Neuronal stem cell (in vitro differentiated cells): ENCODE results near the gene MPPED1.

Source experiments
- DNase-seq: peaks from one replicate; pipeline ENCODE4 v3.0.0-alpha.2; 2013; ENCODE audit warnings: low spot score
- H2AFZ ChIP-seq: one replicate; pipeline ENCODE4 v1.6.1; 2013; ENCODE audit warnings: mild to moderate bottlenecking, low read length, inconsistent platforms
- H2AK5ac ChIP-seq: 2 replicates; pipeline ENCODE4 v1.6.1; 2013; ENCODE audit warnings: low read depth, mild to moderate bottlenecking, inconsistent platforms, low read length, moderate library complexity, mixed read lengths
- H2BK120ac ChIP-seq: 2 replicates; pipeline ENCODE4 v1.6.1; 2013; ENCODE audit warnings: low read depth, mild to moderate bottlenecking, inconsistent platforms, low read length, moderate library complexity, mixed read lengths
- H2BK12ac ChIP-seq: one replicate; pipeline ENCODE4 v1.6.1; 2013; ENCODE audit warnings: low read length, inconsistent platforms
- H2BK15ac ChIP-seq: 2 replicates; pipeline ENCODE4 v1.6.1; 2013; ENCODE audit warnings: mild to moderate bottlenecking, low read length, inconsistent platforms, mixed read lengths
- H2BK5ac ChIP-seq: one replicate; pipeline ENCODE4 v1.6.1; 2013; ENCODE audit warnings: inconsistent platforms, mild to moderate bottlenecking, low read length, moderate library complexity
- H3K14ac ChIP-seq: one replicate; pipeline ENCODE4 v1.6.1; 2013; ENCODE audit warnings: low read length, inconsistent platforms
- H3K18ac ChIP-seq: 2 replicates; pipeline ENCODE4 v1.6.1; 2013; ENCODE audit warnings: low read length, inconsistent platforms
- H3K23ac ChIP-seq: 2 replicates; pipeline ENCODE4 v1.6.1; 2013; ENCODE audit warnings: low read depth, mild to moderate bottlenecking, mixed read lengths, low read length, inconsistent platforms; ENCODE audit not compliant: poor library complexity
- H3K27ac ChIP-seq: replicated peaks from 3 replicates; pipeline ENCODE4 v1.5.1; 2013; ENCODE audit warnings: low read length, inconsistent platforms
- H3K27me3 ChIP-seq, 3 experiments: 2 replicates each; pipeline ENCODE4 v1.6.1; 2013; ENCODE audit warnings: low read length in 3 of 3, mild to moderate bottlenecking in 2 of 3, inconsistent platforms in 1 of 3, low read depth in 1 of 3, mixed read lengths in 1 of 3, moderate library complexity in 1 of 3; ENCODE audit not compliant: control insufficient read depth in 3 of 3, insufficient read depth in 3 of 3
- H3K36me3 ChIP-seq, 2 donors: replicated peaks in 1 of 2; 2 replicates each; pipeline ENCODE4 v1.6.1; 2013; ENCODE audit warnings: low read length in 2 of 2; ENCODE audit not compliant: control insufficient read depth in 2 of 2, insufficient read depth in 2 of 2
- H3K4ac ChIP-seq: 2 replicates; pipeline ENCODE4 v1.6.1; 2013; ENCODE audit warnings: inconsistent platforms, mild to moderate bottlenecking, low read length, moderate library complexity
- H3K4me1 ChIP-seq, 2 donors: 1 replicate in 1 of 2; 2 replicates in 1 of 2; pipeline ENCODE4 v1.6.1; 2013; ENCODE audit warnings: low read length in 2 of 2, low read depth in 1 of 2; ENCODE audit not compliant: control insufficient read depth in 2 of 2, insufficient read depth in 1 of 2
- H3K4me2 ChIP-seq: one replicate; pipeline ENCODE4 v1.6.1; 2013; ENCODE audit warnings: mild to moderate bottlenecking, low read length, inconsistent platforms; ENCODE audit not compliant: insufficient read depth, poor library complexity, severe bottlenecking
- H3K4me3 ChIP-seq, 2 donors: 2 replicates each; pipeline ENCODE4 v1.5.1; 2013; ENCODE audit warnings: low read length in 2 of 2, mild to moderate bottlenecking in 2 of 2, inconsistent platforms in 1 of 2, moderate library complexity in 1 of 2
- H3K79me1 ChIP-seq: one replicate; pipeline ENCODE4 v1.6.1; 2013; ENCODE audit warnings: low read depth, mild to moderate bottlenecking, inconsistent platforms, low read length, moderate library complexity
- H3K9ac ChIP-seq: one replicate; pipeline ENCODE4 v1.6.1; 2013; ENCODE audit warnings: mild to moderate bottlenecking, low read depth, low read length, inconsistent platforms; ENCODE audit not compliant: poor library complexity
- H3K9me3 ChIP-seq, 2 donors: replicated peaks in 1 of 2; 2 replicates each; pipeline versions ENCODE3 to v1.6.1; 2013; ENCODE audit warnings: low read length in 2 of 2, mild to moderate bottlenecking in 2 of 2, inconsistent platforms in 1 of 2, low read depth in 1 of 2, mixed read lengths in 1 of 2, moderate library complexity in 1 of 2; ENCODE audit not compliant: control insufficient read depth in 2 of 2, insufficient read depth in 1 of 2
- H4K8ac ChIP-seq: one replicate; pipeline ENCODE4 v1.6.1; 2013; ENCODE audit warnings: low read depth, mild to moderate bottlenecking, inconsistent platforms, low read length, moderate library complexity
- H4K91ac ChIP-seq: one replicate; pipeline ENCODE4 v1.6.1; 2013; ENCODE audit warnings: low read length, low read depth, mild to moderate bottlenecking, inconsistent platforms; ENCODE audit not compliant: poor library complexity
- WGBS, 2 donors: extraction: QIAGEN DNeasy Blood & Tissue Kit; methylation state at CpG; one replicate each; pipeline ENCODE4 v1.1.7; 2013; ENCODE audit warnings: missing lambda C conversion rate in 2 of 2, mixed read lengths in 1 of 2; ENCODE audit not compliant: insufficient read length in 2 of 2, insufficient replicate concordance in 1 of 2; ENCODE audit errors: extremely low coverage in 2 of 2; 5-methylcytosine and 5-hydroxymethylcytosine counted together

MPPED1 gene

DNA sequence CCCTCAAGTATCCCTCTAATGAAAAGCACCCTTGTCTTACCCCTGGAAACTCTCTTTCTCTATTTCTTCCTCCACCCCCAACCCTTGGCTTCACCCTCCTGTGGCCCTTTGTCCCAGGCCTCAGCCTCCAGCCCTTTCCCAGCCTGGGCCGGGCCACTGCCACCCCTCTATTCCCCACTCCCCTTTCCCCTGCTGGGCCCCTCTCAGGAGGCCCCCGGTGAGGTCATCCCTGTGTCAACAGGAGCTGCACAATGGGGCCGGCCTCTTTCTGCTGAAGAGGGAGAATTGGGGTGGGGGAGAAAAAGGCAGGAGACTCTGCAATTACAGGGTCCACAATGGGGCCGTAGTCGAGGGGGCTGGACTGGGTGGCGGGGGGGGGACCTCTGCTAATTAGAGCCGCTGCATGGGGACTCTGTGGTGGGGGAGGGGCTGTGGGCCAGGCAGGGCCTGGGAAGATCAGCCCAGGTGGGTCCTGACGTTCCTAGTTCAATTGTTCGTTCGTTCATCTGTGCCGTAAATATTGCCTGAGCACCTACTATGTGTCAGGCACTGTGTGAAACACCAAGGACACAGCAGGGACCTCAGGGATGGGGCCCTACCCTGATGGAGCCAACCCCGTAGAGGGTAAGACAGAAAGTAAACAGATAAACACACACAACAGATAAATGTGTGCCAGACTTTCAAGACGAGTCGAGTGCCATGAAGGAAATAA lies 18.5 kb upstream of the MPPED1 start:
- no peak overlapping the region for H3K4me3 ChIP-seq
- H3K18ac ChIP-seq: peak overlapping the region; percentile 84
- peak overlapping the region; percentile 7 for H2AK5ac ChIP-seq
- WGBS, 2 donors: no CpG with 5 or more reads among the region's 14 CpGs
- H3K4me2 ChIP-seq: no peak overlapping the region
- peak overlapping the region; percentile 70 for H3K27ac ChIP-seq
- peaks cover 0 to 2% of the 10 kb centered on the region in 2 donors for H3K9me3 ChIP-seq
- no peak for DNase-seq
- no peak overlapping the region for H2BK120ac ChIP-seq
- H2BK12ac ChIP-seq: peak overlapping the region; percentile 0
- peaks cover 0 to 19% of the 10 kb centered on the region in 2 donors for H3K4me1 ChIP-seq
- H3K27me3 ChIP-seq: peaks cover 0 to 20% (median 0%) of the 10 kb centered on the region in 3 experiments
- no peak overlapping the region for H4K8ac ChIP-seq
- no peak overlapping the region for H2AFZ ChIP-seq
- H3K23ac ChIP-seq: no peak overlapping the region
- no peak overlapping the region for H3K9ac ChIP-seq
- no peaks in the 10 kb centered on the region for H3K79me1 ChIP-seq
- no peak overlapping the region for H2BK5ac ChIP-seq
- H3K14ac ChIP-seq: no peak overlapping the region
- H3K4ac ChIP-seq: peak overlapping the region; percentile 68
- no peak overlapping the region for H2BK15ac ChIP-seq
- H3K36me3 ChIP-seq: no peaks in the 10 kb centered on the region
- no peak overlapping the region for H4K91ac ChIP-seq

GRCh38 chr22:43393844-43394474 lies 17.9 kb upstream of the MPPED1 start:
- Histone ChIP-seq H3K4me2 (no peak overlapping the region), H3K9me3 (peaks cover 0 to 2% of the 10 kb centered on the region in 2 donors), H3K23ac (no peak overlapping the region), H2AK5ac (peak overlapping the region; percentile 7), H2BK15ac (no peak overlapping the region), H3K27me3 (peaks cover 0 to 20% (median 0%) of the 10 kb centered on the region in 3 experiments), H3K27ac (peak overlapping the region; percentile 70), H3K4me1 (peaks cover 0 to 18% of the 10 kb centered on the region in 2 donors), H3K4me3 (no peak overlapping the region), H3K18ac (peak overlapping the region; percentile 84), H2BK5ac (no peak overlapping the region), H3K14ac (no peak overlapping the region), H3K4ac (no peak overlapping the region), H3K9ac (no peak overlapping the region), H4K91ac (no peak overlapping the region), H3K36me3 (no peaks in the 10 kb centered on the region), H4K8ac (no peak overlapping the region), H2AFZ (no peak overlapping the region), H2BK12ac (peak overlapping the region; percentile 0), H2BK120ac (no peak overlapping the region), H3K79me1 (no peaks in the 10 kb centered on the region)
- DNase-seq: no peak
- no CpG with 5 or more reads among the region's 4 CpGs for WGBS, 2 donors

DNA sequence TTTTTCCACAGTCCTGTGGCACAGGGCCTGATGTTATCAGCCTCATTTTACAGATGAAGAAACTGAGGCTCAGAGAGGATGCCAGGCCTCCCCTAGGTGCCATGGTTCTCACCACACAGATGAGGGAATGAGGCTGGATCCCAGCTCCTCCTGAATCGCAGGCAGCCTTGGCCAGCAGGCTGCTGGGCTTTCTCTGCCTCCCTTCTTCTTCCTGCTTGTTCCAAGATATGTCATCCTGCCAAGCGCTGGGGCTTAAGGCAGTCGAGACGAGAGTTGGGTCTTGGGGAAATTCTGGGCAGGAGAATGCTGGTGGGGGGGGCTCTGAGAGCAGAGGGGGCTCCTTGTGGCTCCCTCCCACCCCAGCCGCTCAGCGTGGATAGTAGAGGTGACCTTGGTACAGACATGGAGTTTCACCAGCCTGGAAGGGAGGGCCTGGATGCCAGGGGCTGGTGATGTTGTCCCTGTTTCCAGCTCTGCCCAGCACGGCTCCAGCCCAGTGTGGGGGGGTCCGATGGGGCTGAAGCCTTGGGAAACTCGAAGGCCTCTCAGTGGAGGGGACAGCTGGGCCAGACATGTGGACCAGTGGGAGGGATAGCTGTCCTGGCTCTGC lies 16.6 kb upstream of the MPPED1 start:
- Histone ChIP-seq H3K4me1 (peaks cover 0 to 13% of the 10 kb centered on the region in 2 donors), H4K91ac (peak overlapping the region; percentile 6), H3K27ac (no peak overlapping the region), H2BK15ac (peak overlapping the region; percentile 13), H2BK12ac (peak overlapping the region; percentile 88), H3K27me3 (peaks cover 0 to 20% (median 0%) of the 10 kb centered on the region in 3 experiments), H3K36me3 (no peaks in the 10 kb centered on the region), H3K9me3 (no peaks in the 10 kb centered on the region), H3K4ac (no peak overlapping the region), H3K23ac (no peak overlapping the region), H2BK5ac (peak overlapping the region; percentile 77), H3K18ac (peak overlapping the region; percentile 86), H2AK5ac (peak overlapping the region; percentile 78), H3K14ac (no peak overlapping the region), H2BK120ac (peak overlapping the region; percentile 19), H3K4me2 (no peak overlapping the region), H3K79me1 (no peaks in the 10 kb centered on the region), H4K8ac (no peak overlapping the region), H2AFZ (no peak overlapping the region), H3K9ac (no peak overlapping the region), H3K4me3 (no peak overlapping the region)
- DNase-seq: no peak
- no CpG with 5 or more reads among the region's 9 CpGs for WGBS, 2 donors
